HG02759 (cell line): ENCODE measurements around the gene JMJD4.
"Not testable (repeated sequence)": the region's sequence is repeated elsewhere in the genome, so short reads cannot be mapped to it uniquely, and the experiment has no call there.

Source experiments
- ATAC-seq: cut with Tn5 transposase; IDR thresholded peaks from one replicate; pipeline ENCODE4 v1.9.1; 2021; ENCODE audit warnings: mild to moderate bottlenecking, moderate library complexity; ENCODE audit not compliant: unreplicated experiment

Gene JMJD4

DNA sequence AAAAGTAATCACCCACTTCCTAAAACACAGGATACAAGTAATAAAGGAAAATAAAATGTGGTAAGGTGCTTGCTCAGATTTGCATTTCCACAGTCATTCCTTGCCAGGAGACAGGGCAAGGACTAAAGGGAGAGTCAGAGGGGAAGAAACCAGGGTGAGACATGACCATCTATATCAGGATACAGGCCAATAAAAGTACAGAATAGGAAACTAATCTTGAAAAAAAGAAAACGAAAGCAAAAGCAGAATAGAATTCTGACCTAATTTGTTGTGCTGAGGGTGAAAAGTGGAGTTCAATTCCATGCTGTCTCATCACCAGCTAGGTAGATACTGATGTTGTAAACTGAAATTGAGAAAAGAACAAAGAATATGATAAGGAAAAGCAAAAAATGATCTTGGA, 27.3 kb downstream of the JMJD4 start:
- ATAC-seq: no peak

DNA sequence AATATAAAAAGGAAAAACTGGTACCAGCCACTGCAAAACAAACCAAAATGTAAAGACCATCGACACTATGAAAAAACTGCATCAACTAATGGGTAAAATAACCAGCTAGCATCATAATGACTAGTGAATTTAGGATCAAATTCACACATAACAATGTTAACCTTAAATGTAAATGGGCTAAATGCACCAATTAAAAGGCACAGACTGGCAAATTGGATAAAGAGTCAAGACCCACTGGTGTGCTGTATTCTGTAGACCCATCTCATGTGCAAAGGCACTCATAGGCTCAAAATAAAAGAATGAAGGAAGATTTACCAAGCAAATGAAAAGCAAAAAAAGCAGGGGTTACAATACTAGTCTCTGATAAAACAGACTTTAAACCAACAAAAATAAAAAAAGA, 33.5 kb downstream of the JMJD4 start:
- ATAC-seq: not testable (repeated sequence)

DNA sequence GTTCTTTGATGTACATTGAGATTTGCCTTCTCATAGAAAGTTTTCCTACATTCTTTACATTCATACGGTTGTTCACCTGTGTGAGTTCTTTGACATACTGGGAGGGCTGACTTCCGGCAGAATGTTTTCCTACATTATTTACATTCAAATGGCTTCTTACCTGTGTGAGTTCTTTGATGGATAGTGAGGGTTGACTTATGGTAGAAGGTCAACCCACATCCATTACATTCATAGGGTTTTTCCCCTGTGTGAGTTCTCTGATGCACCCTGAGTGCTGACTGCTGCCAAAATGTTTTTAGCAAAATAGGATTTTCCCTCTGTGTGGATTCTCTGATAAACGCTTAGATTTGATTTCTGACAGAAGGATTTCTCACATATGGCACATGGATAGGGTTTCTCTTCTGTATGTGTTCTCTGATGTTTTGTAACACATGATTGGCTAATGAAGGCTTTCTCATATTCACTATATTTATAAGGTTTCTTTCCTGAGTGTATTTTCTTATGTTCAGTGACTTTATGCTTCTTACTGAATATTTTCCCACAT, 37.7 kb downstream of the JMJD4 start:
- no peak for ATAC-seq

DNA sequence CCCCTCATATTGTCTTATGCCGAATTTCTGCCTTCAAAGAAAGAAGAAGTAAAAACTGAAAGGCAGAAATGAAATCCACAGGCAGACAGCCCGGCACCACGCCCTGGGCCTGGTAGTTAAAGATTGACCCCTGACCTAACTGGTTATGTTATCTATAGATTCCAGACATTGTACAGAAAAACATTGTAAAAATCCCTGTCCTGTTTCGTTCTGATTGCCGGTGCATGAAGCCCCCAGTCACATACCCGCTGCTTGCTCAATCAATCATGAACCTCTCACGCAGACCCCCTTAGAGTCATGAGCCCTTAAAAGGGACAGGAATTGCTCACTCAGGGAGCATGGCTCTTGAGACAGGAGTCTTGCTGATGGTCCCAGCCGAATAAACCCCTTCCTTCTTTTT, 49.3 kb downstream of the JMJD4 start:
- no peak for ATAC-seq
